IPS-NIHi11 (cell line): ENCODE data around the gene PPP2R3B.
A peak's percentile ranks its signal among the peaks of the same experiment; 100 is the strongest.
"Not testable (repeated sequence)": the region's sequence is repeated elsewhere in the genome, so short reads cannot be mapped to it uniquely, and the experiment has no call there.

Experiments used
- DNase-seq: peaks from one replicate; pipeline ENCODE4 v3.0.0; 2012; ENCODE audit warnings: mixed read lengths, low spot score

Gene PPP2R3B

DNA sequence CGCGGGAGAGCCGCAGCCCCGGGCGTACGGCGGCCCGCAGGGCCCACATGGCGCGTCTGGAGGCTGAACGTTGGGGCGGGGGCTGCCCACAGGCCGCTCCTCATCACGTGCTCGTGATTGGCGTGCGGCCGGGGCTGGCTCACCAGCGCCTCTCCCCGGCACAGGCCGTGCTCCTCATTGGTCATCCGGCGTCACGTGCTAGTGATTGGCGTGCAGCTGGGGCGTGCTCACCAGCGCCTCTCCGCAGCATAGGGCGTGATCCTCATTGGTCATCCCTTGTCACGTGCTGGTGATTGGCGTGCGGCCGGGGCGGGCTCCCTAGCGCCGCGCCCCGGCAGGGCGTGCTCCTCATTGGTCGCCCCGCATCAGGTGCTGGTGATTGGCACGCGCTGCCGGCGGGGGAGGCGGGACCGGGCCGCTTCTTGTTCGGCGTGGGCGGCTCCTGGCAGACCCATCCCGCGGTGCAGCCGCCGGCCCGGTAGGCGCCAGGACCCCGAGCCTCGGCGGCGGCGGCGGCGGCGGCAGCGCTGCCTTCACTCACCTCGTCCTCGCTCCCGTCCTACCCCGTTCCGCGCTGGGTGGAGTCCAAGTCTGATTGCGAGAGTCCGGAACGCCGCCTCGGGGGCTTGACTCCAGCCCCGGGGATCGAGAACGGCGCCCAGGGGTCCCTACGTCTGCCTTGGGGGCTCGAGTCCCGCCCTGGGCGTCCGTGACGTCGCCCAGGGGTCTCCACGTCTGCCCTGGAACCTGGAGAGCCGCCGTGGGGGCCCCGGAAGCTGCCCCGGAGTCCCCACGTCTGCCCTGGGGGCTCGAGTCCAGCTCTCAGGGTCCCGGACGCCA is 67.7 kb downstream of the PPP2R3B start, which contains the start of gene GTPBP6:
TSS of gene GTPBP6 (minus strand) at position 58 of the 840 bp plus-strand sequence. CDS start at position 49, 9 bp downstream.
- DNase-seq: peak; percentile 87

DNA sequence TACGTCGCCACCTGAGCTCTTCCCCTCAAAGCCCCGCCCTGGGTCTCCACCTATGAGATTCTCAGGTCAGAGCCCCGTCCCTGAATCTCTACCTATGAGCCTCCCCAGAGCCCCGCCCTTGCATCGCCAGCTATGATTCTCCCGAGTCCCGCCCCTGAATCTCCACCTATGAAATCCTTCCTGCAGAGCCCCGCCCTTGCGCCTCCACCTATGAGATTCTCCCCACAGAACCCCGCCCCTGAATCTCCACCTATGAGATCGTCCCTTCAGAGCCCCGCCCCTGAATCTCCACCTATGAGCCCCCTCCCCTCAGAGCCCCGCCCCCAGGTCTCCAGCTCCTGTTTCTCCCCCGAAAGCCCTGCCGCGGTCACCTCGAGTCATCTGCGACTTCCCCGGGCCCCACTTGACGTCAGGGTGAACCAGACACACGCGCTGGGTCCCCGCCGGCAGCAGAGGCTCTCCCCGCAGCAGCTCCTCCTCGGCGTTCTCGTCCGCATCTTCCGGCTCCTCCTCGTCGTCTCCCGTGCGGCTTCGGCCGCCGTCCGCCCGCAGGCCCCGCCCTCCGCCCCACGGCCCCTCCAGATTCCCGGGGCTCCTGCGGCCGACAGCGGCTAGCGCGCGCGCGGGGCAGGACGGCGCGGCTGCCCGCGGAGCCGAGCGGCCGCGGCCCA is 68.5 kb downstream of the PPP2R3B start:
- DNase-seq: no peak

DNA sequence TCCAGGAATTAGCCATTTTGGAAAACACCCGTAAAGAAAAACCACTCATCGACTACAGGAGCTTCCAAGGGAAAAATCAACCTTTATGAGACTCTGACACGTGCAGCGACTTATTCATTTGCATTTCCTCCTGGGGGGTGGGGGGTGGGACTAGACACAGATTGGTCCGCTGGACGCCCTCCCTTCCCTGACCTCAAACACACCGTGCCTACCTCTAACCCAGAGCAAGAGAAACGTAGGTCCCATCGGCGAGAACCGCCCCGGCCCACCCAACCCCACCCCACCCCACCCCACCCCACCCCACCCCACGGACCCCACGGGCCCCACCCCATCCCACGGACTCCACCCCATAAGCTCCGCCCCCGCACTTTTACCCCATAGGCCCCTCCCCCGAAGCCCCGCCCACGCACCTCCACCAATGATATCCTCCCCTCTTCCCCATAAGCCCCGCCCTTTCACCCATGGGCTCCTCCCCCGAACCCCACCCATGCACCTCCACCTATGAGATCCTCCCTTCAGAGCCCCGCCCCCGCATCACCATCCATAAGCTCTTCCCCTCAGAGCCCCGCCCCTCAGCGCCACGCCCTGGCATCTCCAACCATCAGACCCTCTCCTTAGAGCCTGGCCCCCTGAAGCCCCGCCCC is 69.2 kb downstream of the PPP2R3B start:
- peak; percentile 96 for DNase-seq

DNA sequence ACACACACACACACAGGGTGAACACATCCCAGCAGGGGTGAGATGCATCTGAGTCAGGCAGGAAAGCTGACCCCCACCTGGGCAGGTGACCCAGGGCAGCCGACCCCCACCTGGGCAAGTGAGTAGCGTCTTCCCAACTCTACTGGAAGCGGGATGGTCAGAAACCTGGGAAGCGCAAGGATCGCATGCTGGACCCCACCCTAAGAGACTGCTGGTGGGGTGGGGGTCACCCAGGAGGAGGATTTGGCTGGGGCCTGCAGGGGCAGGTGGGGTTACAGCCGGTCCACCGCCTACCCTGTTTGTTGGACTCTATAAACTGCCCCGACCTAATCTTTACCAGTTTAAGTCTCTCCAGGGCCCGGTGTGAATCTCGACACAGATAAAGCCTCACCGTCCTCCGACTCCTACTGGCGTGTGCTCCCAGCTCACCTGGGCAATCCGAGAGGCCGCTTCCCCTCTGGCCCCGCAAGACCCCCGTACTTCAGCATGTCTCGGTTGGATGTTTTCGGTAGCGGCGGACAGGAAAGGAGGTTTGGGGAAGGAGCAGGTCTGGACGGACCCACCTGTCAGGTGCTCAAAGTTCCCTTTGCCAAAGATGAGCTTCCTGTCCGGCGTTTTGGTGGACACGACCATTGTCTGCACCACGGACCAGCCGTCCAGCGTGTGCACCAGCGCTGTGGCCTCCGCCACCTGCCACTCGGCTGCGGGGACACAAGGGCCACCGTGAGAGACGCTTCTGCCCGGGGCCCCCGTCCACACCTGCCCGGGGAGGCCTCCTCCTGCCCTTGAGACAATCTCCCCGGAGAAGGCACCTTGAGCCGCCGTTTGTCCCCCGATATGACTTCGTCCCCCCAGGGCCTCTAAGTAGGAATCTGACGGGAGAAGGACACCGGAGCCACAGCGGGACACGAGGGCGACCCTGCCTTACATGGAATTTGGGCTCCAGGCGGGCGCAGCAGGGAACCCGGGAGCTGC is 70.1 kb downstream of the PPP2R3B start:
- no peak for DNase-seq

DNA sequence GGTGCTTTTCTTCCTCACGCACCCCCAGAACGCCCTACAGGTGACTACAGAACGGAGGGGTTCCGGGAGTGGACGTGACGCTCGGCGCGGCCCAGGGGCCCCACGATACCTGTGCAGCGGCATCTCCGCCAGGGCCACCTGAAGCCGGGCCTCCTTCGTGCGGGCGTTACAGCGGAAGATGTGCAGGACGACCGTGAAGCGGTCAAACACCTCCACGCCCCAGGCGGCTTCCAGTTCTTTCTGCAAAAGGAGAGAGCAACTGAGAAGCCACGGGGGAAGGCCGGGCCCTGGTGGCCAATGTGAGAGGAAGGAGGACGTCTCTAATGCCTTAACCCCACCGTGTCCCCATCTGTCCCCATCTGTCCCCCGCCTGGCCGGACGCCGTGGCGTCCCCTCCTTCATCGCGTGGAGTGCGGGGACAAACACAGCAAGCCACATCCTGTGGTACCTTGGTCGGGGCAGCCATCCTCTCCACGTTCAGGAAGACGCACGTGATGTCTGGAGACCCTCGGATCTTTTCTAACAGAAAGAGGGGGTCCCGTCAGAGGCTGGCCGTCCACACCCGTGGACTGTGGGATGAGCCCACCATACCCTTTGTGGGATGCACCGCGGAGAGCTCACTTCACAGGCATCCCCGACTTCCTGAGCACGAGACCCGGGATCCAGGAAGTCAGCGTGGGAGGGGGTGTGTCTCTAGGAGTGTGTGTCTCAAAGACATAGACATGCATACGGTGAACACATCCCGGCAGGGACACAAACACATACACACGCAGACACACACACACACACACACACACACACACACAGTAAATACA is 71.7 kb downstream of the PPP2R3B start:
- no peak for DNase-seq

DNA sequence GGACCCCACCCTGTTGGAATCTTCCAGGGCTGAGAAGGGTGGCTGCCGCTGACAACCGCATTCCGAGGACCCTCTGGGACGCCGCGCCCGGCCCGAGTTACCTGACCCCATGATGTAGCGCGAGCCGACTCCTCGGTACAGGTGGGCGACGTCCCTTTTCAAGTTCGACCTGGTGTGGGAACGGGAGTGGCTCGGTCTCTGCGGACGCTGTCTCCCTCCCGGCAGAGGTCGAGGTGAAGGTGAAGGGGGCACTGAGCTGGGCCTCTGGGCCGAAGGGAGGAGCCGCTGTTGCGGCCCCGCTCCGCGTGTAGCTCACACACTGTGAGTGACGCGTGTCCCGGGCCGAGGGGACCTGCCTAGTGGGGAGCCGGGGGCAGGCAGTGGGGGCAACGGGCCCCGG is 72.7 kb downstream of the PPP2R3B start:
- DNase-seq: no peak

DNA sequence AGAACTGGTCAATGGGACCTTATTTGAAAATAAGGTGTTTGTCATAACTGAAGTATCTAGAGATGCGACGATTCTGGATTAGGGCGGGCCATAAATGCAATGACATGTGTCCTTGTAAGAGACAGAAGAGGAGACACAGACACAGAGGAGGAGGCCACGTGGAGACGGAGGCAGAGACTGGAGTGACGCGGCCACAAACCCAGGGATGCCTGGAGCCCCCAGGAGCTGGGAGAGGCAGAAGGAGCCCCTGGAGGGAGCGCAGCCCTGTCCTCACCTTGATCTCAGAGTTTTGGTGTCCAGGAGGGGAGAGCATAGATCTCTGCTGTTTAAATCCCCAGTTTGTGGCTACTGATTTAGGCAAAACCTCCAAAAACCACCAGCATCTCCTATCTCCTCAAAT is 73.2 kb downstream of the PPP2R3B start:
- DNase-seq: no peak

DNA sequence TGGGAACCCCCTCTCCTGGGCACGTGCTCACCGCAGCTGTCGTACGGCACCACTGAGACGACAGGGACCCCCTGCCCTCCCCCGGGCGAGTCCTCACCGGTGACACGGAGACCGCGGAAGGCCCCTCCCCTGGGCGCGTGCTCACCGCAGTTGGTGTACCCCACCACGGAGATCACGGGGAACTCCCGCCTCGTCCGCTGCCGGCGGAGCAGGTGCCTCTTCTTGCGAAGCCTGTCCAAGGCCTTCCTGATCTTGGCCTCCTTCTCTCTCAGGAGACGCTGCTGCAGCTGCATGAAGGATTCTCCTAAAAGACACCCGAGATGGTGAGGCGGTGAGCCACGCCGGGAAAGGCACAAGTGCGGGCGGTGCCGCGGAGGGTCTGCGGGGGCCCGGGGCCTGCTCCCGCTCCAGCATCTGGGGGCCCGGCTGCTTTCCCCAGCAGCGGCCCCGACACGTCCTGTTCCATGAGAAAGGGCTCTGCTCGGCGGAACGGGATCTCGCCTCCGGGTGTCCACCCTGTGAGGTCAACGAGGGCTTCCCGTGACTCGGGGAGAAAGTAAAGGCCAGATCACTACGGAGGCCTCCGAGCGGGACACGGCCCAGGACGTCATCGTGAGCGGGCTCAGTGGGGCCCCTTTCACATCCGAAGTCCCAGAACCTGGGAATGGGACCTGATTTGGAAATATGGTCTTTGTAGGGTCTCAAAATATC is 73.9 kb downstream of the PPP2R3B start:
- no peak for DNase-seq

DNA sequence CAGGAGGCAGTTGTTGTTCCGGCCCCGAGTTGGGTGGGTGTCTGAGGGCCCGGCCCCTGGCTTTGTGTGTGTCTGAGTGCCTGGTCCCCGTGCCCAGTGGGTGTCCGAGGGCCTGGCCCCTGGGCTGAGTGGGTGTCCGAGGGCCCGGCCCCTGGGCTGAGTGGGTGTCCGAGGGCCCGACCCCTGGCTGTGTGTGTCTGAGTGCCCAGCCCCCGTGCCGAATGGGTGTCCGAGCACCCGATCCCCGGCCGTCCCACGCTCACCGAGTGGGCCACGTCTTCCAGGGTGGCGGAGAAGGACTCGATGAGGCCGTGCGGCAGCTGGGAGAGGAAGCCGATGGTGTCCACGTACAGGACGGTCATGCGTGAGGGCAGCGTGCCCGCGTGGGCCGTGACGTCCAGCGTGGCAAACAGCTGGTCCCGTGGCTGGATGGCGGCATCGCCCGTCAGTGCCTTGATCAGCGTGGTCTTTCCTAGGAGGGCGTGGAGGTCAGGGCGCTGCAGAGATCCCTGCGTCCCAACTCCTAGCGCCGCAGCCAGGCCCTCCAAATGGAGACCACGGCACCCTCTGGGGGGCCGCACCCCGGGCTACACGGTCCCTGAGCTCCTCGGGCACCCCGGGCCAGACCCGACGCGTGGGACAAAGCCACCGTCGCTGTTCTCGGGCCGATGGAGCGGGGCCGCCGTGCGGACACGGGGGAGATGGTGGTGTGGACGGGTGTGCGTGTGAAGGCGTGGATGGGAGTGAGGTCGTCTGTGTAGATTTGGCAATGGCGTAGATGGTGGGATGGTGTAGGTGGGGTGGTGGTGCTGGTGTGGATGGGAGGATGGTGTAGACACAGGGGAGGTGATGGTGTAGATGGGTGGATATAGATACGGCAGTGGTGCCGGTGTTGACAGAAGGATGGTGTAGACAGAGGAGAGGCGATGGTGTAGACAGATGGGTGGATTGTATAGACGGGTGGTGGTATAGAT is 75.3 kb downstream of the PPP2R3B start:
- no peak for DNase-seq

DNA sequence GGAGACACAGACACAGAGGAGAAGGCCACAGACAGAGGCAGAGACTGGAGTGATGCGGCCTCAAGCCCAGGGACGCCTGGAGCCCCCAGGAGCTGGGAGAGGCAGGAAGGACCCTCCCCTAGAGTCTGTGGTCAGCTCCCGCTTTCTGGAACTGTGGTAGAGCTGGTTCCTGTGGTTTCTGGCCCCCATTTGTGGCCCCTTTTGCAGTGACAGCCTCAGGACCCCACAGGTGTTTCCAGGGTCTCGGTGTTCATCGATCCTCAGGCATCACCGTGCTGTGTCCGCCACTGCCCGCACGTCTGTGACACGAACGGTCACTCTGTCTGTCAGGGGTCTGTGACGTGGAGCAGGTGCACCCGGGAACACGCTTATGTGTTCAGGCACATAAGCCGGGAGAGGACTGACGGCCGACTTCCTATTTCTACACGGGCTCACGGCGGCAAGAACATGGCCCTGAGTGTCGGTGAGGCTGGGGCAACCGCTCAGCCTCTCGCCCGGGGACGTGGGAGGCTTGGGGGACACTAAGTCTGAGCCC is 76.0 kb downstream of the PPP2R3B start:
- no peak for DNase-seq

DNA sequence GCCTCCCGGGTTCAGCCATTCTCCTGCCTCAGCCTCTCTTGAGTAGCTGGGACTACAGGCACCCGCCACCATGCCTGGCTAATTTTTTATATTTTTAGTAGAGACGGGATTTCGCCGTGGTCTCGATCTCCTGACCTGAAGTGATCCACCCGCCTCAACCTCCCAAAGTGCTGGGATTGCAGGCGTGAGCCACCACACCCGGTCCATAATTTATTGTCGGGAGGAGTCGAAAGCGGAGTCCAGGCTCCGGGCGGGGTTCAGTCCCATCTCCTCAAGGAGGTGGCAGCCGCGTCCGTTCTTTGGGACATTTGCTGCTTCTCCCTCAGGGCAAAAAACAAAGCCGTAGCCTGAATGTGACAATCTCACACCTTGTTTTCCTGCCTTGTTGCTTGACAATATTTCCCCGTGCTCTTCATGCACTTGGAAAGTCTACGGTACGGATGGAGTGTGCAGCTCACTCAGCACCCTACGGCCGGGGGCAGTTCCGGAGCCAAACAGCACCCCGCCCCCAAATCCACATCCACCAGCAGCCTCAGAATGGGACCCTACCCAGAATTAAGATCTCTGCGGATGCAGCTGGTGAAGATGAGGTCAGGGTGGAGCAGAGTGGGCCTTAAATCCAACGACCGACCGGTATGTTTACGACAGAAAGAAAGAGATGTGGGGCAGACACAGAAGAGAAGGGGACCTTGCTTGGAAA is 77.7 kb downstream of the PPP2R3B start:
- DNase-seq: no peak

DNA sequence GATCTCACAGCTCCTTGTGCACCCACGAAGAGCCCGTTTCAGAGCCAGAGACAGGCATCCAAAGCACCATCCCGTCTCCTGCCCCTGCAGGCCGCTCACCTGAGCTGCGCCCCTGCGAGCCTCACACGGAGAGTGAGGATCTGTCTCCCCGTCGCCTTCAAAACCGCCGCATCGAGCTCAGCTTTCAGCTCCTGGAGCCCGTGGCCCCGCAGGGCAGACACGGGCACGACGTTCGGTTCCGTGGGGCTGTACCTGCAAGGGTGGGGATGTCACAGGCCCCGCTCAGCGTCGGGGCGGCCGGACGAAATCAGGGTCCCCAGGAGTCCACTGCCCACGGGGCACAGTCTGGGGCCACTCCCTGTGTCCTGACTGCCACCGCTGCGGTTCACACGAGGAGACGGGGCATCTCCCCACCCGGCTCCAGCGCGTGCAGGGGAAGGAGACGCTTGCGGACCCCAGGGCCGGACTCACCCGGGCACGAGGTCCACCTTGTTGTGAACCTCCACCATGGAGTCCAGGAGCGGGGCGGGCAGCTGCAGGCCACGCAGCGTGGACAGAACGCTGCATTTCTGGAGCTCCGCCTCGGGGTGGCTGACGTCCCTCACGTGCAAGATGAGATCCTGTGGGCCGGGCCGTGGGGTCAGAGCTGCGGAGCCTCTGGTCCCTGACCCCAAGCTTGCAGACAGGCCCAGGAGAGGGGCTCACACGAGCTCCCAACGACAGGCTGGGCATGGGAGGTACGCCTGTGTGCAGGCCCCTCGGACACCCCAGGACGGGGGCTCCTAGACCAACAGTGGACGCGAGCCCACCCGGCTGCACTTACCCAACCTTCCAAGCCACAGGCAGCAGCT is 79.2 kb downstream of the PPP2R3B start:
- no peak for DNase-seq

DNA sequence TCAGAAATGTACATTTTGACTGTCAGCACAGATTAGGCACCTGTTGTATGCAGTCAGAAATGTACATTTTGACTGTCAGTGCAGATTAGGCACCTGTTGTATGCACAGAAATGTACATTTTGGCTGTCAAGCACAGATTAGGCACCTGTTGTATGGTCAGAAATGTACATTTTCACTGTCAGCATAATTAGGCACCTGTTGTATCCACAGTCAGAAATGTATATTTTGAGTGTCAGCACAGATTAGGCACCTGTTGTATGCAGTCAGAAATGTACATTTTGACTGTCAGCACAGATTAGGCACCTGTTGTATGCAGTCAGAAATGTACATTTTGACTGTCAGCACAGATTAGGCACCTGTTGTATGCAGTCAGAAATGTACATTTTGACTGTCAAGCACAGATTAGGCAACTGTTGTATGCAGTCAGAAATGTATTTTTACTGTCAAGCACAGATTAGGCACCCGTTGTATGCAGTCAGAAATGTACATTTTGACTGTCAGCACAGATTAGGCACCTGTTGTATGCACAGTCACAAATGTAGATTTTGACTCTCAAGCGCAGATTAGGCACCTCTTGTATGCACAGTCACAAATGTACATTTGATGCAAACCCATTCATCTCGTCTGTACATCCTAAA is 80.0 kb downstream of the PPP2R3B start:
- DNase-seq: not testable (repeated sequence)

DNA sequence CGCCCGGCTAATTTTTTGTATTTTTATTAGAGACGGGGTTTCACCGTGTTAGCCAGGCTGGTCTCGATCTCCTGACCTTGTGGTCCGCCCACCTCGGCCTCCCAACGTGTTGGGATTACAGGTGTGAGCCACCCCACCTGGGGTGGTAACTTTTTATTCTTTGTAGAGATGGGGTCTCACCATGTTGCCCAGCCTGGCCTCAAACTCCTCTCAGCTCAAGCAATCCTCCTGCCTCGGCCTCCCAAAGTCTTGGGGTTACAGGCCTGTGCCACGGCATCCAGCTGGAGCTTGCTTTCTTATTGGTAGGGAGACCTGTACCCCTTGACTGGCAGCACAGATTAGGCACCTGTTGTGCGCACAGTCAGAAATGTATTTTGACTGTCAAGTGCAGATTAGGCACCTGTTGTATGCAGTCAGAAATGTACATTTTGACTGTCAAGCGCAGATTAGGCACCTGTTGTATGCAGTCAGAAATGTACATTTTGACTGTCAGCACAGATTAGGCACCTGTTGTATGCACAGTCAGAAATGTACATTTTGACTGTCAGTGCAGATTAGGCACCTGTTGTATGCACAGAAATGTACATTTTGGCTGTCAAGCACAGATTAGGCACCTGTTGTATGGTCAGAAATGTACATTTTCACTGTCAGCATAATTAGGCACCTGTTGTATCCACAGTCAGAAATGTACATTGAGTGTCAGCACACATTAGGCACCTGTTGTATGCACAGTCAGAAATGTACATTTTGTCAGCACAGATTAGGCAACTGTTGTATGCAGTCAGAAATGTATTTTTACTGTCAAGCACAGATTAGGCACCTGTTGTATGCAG is 80.7 kb downstream of the PPP2R3B start:
- not testable (repeated sequence) for DNase-seq

DNA sequence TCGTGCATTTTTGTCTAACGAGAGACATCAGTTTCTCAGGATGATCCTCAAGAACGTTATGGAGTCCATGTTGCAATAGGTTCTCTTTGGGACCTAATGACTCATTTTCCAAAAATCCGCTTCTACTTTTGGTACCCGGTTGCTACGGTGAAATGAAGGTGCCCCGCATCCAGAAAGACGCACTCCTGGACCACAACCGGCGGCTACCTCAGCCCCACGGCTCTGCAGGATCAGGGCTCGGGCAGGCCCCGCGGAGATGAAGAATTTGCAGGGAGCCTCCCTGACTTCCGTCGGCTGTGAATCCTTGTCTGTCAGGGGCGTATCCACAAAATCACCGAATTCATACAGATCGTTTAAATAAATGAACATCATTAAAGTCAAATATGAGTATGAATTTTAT is 83.7 kb downstream of the PPP2R3B start:
- no peak for DNase-seq

DNA sequence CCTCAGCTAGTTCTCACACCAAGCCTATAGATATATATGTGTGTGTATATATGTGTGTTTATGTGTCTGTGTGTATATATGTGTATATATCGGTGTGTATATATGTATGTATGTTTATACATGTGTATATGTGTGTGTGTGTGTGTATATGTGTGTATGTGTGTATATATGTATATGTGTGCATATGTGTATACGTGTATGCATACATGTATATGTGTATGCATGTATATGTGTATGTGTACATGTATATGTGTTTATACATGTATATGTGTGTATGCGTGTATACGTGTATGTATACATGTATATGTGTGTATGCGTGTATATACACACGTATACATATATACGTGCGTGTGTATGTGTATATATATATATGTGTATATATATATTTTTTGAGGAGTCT is 86.4 kb downstream of the PPP2R3B start:
- DNase-seq: no peak
